HG03108 (cell line): ENCODE results near the gene THEMIS.

Experiments
- ATAC-seq: cut with Tn5 transposase; IDR thresholded peaks from one replicate; pipeline ENCODE4 v1.9.1; 2021; ENCODE audit warnings: moderate library complexity; ENCODE audit not compliant: unreplicated experiment

Gene THEMIS

DNA sequence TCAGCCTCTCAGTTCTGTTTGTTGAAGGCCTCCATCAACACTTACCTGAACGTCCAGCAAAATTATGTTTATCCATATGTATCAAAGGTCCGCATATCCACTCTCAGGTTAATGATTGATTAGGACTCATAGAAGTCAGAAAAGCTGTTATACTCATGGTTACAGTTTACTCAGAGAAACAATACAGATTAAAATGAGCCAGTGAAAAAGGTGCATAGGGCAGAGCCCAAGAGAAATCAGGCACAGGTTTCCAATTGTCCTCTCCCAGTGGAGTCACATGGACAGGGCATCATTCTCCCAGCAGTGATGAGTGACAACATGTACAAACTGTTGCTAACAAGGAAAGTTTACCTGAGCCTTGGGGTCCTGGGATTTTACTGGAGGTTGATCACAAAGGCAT, 36.2 kb downstream of the THEMIS start:
- no peak for ATAC-seq

DNA sequence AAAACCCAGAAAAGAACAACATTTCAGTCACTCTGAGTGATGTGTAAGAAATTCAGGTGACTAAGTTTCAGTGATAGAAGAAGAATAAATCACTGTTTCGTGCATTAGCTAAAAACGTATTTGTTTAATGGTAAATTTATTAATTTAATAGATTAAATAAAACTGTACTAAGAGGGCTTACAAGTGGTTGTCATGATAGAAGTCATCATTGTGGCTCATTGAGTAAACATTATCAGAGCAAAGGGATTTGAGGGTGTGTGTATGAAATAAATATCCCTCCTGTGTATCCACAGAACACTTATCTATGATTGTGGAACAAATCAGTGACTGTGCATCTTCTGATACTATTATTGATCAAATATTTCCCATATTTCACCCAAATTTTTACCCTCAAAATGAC, 40.1 kb downstream of the THEMIS start:
- no peak for ATAC-seq

DNA sequence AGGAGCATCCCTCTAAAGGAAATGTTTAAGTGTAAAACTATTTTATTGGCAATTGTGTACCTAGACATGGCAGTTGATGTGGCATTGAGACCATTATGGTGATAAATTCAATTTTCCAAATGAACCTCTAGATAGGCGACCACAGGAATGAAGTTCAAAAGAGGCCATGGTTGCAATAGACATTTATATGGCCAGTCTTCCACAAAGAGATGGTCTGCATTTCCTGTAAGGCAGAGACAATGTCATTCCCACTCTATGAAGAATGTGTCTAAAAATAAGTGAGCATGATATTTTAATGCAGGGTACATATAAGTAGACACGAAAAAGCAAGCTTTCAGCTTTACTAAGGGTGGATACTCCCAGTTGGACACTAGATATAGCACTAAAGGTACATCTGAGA, 40.9 kb downstream of the THEMIS start:
- no peak for ATAC-seq

DNA sequence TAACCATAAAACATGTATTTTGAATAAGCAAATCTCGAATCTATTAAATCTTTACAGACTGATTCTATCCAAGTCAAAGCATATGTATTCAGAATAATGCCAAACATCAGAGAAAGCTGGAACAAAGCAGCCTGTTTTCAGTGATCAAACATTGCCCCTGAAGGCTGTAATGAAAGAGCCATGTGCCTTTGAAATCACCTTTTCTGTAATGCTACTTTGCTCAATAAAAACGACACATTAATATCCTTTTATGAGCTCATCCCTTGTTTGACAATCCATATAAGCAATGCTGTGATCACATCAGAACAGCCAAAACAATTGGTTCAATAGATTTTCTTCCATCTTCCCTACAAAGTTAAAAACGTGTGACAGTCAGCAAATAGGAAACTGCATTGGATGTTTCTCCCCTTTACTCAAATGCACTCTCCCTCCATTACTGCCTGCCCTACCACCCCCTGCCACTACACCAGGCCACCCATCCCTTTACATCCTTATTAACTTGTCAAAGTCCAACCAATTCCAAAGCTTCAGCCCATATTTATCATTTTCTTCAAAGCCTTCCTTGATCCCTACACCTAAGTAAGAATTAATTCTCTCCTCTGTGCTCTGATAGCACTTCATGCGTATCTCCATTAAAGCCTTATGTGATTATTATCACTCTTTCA, 42.0 kb downstream of the THEMIS start:
- ATAC-seq = no peak

DNA sequence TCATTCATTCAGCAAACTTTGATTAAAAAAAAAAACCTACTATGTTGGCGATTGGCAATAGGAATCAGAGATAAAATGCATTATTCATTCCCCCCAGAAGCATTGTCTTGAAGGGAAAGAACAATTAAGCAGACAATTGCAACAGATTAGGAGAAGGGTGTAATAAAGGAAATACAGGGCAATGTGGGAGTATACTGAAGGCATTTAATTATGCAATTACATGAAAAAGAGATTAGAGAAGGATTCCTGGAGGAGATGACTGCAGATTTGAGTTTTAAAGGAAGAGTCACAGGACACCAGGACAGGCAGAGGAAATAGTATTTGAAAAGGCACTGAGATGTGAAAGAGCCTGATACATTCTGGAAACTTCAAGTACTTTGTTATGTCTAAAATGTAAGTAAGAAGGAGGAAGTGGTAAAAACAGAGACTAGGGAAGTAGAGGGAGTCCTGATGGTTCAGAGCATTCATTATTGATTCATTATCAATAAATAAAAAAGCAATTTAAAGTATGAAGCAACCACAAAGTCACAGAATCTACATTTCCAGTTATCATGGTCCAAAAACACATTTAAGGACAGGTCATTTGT, 43.7 kb downstream of the THEMIS start:
- no peak for ATAC-seq

DNA sequence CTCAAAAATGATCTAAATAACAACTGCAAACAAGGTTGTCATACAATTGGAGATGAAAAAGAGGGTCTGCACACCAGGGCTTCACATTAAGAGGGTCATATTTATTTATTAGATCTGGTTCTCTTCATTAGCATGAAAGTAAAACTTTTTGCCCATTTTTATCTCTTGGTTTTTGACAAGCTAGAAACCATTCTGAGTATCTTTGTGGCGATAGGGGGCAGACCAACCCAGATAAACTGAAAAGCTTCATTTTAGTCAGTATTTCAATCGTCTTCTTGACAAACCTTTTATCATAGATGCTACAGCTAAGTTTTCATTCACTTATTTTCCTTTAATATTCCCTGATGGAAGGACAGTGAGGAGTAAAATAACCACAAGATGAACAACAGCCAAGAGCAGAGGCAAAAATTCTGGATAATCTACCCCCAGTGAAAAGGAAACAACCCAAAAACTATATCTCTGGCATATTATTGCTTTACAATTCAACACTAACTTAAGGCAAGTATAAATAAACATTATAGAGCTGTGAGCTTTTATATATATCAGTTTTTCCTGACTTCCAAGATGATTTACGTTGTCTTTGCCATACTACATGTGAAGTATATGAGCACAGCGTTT, 45.2 kb downstream of the THEMIS start:
- ATAC-seq = no peak

DNA sequence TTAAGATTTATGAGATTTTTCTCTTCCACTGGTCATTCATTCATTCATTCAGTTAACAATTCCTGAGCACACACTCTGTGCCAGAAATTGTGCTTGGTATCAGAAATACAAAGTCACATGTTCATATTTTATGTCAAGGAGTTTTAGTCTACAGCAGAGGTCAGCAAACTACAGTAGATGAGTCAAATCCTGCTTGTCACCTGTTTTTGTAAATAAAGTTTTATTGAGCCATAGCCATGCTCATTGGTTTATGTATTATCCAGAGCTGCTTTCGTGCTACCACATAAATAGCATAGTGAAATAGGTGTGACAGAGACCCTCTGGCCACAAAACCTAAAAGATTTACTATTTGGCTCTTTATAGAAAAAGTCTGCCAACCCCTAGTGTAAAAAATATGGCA, 46.8 kb downstream of the THEMIS start:
- ATAC-seq = no peak

DNA sequence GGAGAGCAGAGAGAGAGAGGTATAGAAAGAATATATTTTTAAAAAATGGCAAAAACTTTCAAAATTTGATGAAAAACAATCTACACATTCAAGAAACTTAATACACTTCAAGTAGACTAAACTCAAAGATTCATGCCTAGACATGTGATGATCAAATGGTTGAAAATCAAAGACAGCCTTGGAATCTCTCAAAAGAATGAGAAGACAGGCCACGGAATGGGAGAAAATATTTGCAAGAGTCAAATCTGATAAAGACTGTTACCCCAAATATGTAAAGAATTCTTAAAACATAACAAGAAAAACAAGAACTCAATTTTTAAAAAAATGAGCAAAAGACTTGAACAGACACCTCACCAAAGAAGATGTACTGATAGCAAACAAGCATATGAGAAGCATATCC, 49.7 kb downstream of the THEMIS start:
- no peak for ATAC-seq

DNA sequence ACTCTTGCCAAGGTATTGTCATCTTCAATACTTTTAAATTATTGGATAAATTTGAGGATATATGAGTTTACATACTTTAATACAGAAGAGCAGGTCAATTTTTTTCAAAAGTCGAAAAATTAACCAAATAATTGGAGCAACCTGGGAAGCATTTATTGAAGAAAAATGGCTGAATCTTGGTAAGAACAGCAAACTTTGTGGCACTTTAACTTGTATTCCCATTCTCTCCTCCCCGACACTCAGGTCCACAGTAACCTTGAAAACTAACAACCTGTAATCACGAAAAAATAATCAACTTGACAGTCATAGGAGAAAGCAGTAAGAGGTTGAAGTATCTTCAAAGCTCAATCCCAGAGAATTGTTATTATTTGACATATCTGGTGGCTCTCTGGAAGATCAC, 55.6 kb downstream of the THEMIS start:
- ATAC-seq = no peak

DNA sequence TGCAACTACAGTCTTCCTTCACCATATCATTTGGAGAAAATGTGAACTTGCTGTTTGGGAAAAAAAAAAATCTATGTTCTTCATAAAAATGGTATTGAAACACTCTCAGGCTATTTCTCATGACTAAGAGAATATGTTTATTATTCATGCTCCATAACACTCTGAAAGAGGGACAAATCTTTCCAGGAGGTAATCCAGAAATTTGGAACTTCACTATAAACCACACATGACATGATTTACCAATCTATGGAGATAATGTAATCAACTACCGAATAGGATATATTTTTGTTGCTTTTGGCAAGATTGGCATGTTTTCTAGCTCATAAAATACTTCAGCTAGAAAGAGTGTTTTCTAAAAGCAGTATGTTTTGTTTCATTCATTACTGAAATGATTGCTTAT, 56.3 kb downstream of the THEMIS start:
- ATAC-seq = no peak

DNA sequence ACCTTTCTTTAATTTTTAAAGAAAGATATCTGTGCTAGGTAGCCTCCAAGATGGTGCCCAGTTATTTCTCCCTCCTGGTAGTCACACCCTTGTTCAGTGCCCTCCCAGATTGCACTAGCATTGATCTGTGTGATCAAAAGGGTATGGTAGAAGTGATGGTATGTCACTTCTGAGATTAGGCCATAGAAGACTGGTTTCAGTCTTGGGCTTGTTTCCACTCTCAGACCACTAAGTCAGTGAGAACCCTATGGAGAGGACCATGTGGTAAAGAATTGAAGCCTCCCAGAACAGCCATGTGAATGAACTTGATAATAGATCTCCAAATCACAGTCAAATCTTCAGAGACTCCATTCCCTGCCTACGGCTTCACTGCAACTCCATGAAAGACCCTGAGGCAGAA, 57.3 kb downstream of the THEMIS start:
- no peak for ATAC-seq

DNA sequence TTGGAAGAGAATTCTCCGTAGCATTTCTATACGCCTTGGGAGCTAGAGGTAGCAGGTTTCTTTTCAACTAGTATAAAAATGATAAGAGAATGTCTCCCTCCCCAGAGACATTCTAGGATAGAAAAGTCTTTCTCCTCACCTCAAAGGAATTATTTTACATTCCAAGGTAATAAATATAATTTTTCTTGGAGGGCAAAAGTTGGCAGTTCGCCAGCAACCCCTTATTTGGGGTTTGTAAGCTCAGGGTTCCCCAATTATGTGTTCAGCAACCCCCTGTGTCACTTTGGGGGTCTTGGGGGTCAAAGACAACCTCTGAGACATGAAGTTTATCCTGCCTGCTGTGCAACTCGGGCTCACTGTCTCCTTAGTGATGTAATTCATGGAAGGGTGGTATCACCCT, 58.3 kb downstream of the THEMIS start:
- ATAC-seq = no peak

DNA sequence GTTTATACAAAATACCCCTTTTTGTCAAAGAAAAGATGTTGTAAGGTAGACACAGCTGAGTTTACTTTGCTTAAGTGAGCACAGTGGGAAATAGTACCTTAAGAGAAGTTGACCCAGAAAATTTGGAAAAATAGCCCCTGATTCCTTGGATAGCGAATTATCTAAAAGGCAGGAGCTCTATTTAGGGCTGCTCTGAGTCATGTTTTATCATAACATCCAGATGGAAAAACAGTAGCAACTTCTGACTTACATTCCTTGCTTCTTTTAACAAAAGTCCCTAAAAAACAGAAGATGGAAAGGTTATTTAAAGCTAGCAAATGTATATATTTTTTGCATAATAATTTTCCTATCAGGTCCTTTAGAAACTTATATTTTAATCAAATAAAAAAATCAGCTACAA, 59.0 kb downstream of the THEMIS start:
- ATAC-seq = no peak

DNA sequence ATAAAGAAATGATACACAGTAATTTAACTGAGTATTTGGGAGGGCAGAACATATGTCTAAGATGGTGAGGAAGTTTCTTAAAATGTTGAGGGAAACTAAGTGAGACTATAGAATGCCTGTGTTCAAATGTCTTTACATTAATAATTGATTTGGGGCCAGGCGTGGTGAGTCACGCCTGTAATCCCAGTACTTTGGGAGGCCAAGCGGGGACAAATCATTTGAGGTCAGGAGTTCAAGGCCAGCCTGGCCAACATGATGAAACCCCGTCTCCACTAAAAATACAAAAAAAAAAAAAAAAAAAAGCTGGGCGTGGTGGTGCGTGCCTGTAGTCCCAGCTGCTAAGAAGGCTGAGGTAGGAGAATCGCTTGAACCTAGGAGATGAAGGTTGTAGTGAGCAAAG, 66.7 kb downstream of the THEMIS start:
- no peak for ATAC-seq

DNA sequence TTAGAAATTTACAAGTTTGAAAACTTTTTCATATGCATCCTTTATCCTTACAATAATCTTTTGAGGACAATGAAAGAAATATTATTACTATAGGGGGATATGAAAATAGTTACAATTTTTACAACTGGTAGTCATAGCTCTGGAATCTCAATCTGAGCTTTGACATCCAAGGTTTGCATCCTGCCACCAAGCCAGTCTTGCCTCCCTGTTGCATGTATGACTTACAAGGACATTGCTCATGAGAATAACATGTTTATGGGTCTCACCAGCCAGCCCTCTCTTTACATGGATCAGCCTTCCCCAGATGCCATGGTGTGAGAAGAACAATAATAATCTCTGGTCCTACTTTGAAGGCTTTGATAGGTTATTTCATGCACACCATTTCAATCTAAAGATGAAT, 67.5 kb downstream of the THEMIS start:
- ATAC-seq = no peak

DNA sequence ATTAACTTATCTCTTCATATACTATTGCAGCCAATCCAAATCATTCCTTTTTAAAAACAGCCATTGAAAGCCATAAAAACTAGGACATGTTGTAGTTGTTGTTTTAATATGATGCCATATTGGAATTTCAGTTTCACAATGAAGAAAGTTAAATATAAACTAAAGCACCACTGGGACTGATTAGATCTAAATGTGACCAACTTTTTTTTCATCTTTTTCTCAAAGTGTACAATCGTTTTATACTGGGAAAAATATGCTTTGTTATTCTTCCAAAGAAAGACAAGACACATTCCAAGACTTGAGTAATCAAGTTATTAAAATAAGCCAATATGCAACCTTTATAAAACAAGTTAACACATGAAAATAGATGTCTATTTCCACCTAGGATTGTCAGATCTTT, 68.5 kb downstream of the THEMIS start:
- no peak for ATAC-seq

DNA sequence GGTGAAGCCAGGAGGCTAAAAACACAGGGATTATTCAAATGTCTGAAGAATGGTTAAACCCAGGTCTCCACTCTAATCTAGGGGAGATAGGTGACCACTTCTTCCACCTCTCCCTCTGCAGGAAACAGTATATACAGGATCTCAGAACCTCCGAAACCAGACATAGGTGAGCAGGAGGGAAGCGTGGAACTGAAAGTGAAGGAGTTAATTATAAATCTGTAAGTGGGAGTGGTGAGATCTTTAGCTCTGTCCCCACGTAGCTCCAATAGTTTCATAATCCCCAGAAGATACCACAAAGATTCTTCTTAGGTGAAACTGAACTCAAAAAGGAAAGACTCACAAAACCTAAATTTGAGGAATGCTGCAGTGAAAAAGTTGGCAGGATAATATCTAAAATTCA, 76.8 kb downstream of the THEMIS start:
- ATAC-seq = no peak

DNA sequence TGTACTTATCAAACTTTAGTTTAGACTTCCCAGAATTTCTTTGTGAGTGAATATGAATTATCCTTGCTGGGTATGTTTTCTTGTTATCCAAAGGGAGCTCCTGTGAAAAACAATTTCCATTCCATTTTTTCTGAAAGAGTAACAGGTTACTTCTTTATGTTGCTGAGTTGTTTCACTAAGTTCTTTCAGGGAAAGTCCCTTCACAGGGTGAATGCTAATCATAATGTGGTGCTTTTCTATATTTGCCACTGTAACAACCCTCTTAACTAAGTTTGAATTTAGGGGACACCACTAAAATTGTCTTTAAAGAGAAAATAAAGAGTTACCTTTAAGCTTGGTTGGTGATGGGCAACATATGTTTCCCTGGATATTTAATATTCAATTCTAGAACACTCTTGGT, 79.4 kb downstream of the THEMIS start:
- ATAC-seq = no peak

DNA sequence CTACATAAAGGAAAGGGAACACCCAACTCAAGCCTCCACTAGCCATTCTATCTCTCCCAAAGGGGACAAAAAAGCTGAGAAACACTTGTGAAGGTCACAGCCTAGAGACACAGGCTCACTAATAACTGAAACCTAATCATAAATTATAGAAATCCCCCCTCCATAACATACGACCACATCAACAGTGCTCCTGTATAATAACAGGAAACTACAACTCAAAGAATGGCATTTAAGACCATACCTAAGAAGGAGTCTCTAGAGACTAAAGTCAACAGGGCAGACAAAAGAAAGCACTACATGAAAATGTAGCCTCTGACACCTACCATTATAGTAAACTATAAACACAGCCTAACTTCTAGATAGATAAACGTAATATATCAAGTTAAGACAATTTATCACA, 82.7 kb downstream of the THEMIS start:
- ATAC-seq = no peak

DNA sequence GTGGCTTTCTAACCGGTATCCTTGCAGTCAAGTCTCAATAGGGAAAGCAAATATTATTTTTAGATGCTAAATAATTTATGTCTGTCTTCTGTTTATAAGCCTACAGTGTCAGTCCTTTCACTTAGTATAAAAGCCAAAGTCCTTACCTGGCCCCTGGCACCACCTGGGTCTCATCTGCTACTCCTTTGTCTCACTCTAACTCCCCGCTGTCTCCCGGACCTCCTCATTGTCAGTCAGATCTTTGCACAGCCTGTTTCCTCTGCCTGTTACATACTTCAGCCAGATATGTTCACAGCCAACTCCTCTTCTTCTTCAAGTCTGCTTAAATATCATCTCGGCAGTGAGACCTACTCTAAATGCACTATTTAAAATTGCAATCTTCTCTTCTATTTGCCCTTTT, 84.2 kb downstream of the THEMIS start:
- ATAC-seq = no peak

DNA sequence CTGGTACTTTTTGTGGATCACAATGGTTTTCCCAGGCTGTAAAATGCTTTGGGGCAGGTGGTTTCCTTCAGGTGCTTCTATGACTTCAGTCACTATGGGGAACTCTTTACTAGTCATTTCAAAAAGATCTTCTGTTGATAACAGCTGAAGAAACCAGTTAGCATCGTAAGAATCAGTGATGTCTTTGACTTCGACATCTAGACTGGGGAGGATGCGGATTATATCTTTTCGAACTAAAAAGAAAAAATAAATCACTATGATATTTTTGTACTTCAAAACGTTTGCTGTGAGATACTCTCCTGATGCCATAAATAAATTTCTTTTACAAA, 87.2 kb downstream of the THEMIS start:
- no peak for ATAC-seq

DNA sequence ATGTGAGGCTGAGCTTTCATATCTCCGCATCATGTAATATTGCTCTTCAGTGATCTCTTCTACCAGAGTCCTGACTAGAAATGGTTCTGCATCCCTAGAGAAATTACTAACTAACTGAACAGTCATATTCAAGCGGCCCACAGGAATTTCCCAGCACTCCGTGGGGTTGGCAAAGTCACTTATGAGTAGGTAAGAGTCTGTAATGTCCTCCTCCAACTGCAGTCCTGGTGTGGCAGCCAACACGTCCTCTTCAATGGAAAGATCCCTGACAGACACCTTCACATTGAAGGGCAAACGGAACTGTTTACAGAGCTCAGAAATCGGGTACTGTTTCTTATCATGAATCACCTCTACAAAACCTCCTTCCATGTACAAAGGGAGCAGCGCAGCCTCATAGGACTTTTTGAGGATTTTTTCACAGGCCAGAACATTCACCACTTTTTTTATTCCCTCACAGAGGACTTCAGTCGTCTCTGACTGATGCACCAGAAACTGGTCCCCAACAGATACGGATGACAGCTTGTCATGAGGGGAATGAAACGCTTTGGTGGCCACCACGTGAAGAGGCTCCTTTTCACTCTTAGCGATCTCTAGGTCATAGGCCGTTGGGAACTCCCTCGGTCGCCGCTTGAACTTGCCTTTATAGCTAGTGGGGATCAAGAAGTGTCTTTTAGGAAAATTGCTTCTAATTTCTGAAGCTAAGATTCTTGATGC, 87.7 kb downstream of the THEMIS start:
- no peak for ATAC-seq
